Breast epithelium (tissue), 4 donors: ENCODE results near the gene ASTN1. TPM values are rescaled to one million over a fixed set of nuclear protein-coding genes. Genes with fewer than 3 reads are reported as not detected.

Experiments
- DNase-seq, 2 donors: peaks; one replicate each; pipeline ENCODE4 v3.0.0-alpha.2; 2019; ENCODE audit warnings: low spot score in 2 of 2
- H3K27ac ChIP-seq, 2 donors: fragments of 200-600 bp; sonication (generic) in 1 of 2; one replicate each; pipeline ENCODE4 v1.5.1; 2016 to 2019; ENCODE audit warnings: mild to moderate bottlenecking in 1 of 2
- H3K27me3 ChIP-seq, 2 donors: fragments of 200-600 bp; sonication (generic) in 1 of 2; one replicate each; pipeline versions ENCODE4 v1.5.1 to v1.6.0; 2017 to 2019; ENCODE audit warnings: control low read depth in 1 of 2, mild to moderate bottlenecking in 1 of 2
- H3K36me3 ChIP-seq: fragments of 200-600 bp; one replicate; pipeline ENCODE4 v1.5.1; 2019
- H3K4me1 ChIP-seq, 2 donors: fragments of 200-600 bp; sonication (generic); one replicate each; pipeline ENCODE4 v1.5.1; 2016 to 2019; ENCODE audit warnings: control low read depth in 1 of 2
- H3K4me3 ChIP-seq, 3 donors: fragments of 200-600 bp; sonication (generic); 1 replicate in 2 of 3; 2 replicates in 1 of 3; pipeline ENCODE4 v1.5.1; 2016 to 2019; ENCODE audit warnings: mild to moderate bottlenecking in 3 of 3, moderate library complexity in 2 of 3
- H3K9me3 ChIP-seq, 2 donors: fragments of 200-600 bp; sonication (generic) in 1 of 2; one replicate each; pipeline ENCODE4 v1.5.1; 2016 to 2019; ENCODE audit warnings: control low read depth in 1 of 2
- POLR2A ChIP-seq: fragments of 450-650 bp; IDR thresholded peaks from one replicate; pipeline ENCODE4 v1.6.1; 2016; ENCODE audit warnings: antibody characterized with exemption, mild to moderate bottlenecking, moderate library complexity
- POLR2AphosphoS5 ChIP-seq, 3 donors: sonication (generic); formaldehyde crosslinking; IDR thresholded peaks; one replicate each; pipeline ENCODE4 v1.6.1; 2017; ENCODE audit warnings: antibody characterized with exemption in 3 of 3
- intact Hi-C: fragments of 100-400 bp; cut with DNase I; formaldehyde crosslinking; loops from one replicate; pipeline ENCODE4 v1.15.1; 2023; ENCODE audit warnings: low total_unique reads
- total RNA-seq, 3 donors: library from RNA; depleted of rRNA; stranded (reverse); fragments of >200 nt; gene quantifications; one replicate each; pipeline ENCODE4 v1.1.0, GENCODE V29; 2016
- TF ChIP-seq, protein P1 (sequence below), 3 donors: fragments of 450-650 bp; IDR thresholded peaks; one replicate each; pipeline ENCODE4 v1.5.1; 2016 to 2017; ENCODE audit warnings: antibody characterized with exemption in 3 of 3, mild to moderate bottlenecking in 3 of 3, moderate library complexity in 3 of 3

ASTN1 gene
- total RNA-seq, 3 donors from 2014 or later: 0.16 to 1.5 (median 0.33) TPM

DNA sequence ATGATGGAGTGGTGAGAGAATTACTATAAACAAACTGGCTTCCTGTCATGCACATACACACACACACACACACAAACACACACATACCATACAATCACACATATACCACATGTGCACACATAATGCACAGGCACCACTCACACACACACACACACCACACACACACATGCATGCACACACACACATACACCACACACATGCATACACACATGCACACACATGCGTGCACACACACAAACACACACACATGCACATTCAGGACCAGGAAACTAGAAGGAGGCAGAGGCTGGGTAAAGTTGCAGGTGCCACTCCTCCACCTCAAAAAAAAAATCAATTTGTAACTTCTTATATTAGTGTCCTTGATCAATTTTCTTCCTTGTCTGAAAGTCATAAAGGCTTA is 153.0 kb downstream of the ASTN1 start:
- Histone ChIP-seq H3K27me3 (no peaks in the 10 kb centered on the region), H3K9me3 (no peaks in the 10 kb centered on the region), H3K4me3 (no peak overlapping the region), H3K36me3 (no peaks in the 10 kb centered on the region), H3K27ac (no peak overlapping the region), H3K4me1 (no peaks in the 10 kb centered on the region)
- TF ChIP-seq, protein P1, sequence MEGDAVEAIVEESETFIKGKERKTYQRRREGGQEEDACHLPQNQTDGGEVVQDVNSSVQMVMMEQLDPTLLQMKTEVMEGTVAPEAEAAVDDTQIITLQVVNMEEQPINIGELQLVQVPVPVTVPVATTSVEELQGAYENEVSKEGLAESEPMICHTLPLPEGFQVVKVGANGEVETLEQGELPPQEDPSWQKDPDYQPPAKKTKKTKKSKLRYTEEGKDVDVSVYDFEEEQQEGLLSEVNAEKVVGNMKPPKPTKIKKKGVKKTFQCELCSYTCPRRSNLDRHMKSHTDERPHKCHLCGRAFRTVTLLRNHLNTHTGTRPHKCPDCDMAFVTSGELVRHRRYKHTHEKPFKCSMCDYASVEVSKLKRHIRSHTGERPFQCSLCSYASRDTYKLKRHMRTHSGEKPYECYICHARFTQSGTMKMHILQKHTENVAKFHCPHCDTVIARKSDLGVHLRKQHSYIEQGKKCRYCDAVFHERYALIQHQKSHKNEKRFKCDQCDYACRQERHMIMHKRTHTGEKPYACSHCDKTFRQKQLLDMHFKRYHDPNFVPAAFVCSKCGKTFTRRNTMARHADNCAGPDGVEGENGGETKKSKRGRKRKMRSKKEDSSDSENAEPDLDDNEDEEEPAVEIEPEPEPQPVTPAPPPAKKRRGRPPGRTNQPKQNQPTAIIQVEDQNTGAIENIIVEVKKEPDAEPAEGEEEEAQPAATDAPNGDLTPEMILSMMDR (IDR thresholded peaks at IDR 0.05): no peak
- TF ChIP-seq POLR2A (no peak), POLR2AphosphoS5 (IDR thresholded peaks at IDR 0.05) (no peak)
- DNase-seq: no peak
- intact Hi-C loops: no loop called here

DNA sequence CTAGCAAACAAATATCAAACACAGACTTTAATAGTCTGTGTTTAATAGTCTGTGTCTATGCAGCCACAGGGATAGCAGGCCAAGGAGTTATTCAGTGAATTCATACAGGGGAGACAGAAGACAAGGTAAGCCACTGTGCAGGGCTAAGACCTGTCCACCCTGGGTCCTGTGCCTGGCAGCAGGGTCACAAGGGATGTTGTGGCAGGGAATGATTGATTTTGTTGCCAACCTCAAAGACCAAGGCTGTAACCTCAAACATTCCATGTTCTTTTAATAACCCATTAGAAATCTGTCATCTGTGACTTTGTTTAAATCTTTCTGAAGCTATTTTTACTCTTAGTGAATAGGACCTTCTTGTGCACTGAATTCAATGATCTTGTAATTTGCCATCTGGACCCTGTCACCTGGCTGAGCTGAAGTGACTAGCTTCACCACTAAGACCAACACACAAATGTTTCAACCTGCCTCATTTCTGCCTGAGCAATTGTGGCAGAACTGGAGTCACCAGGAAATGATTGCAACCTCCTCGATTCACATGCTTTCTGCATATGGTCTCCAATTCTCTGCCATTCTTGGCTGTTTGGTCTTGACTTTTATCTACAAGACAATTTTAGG is 154.2 kb downstream of the ASTN1 start:
- no peak overlapping the region for H3K4me3 ChIP-seq

DNA sequence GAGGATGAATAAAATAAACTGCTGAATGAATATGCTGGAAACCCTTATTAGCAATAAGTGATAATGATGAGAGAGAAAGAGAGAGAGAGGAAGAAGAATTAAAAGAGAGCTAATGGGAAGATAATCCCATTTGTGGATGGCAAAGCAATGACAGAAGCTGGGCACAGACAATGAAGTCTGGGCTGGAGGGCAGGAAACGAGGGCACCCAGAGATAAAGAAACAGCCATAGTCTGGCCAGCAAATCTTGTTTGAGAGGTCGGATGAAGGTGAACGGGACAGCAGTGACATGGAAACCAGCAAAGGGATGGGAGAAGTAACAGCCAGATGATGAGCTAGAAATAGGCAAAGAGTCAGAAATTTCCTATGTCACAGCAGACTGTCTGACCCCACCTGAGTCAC is 155.9 kb downstream of the ASTN1 start:
- intact Hi-C loops: no loop called here

More for the DNA sequence above, 154.2 kb downstream of the ASTN1 start:
- intact Hi-C loops: no loop called here
- no peak for DNase-seq
- Histone ChIP-seq H3K27me3 (no peaks in the 10 kb centered on the region), H3K36me3 (no peaks in the 10 kb centered on the region), H3K4me1 (no peaks in the 10 kb centered on the region), H3K9me3 (no peaks in the 10 kb centered on the region), H3K27ac (no peak overlapping the region)
- TF ChIP-seq, protein P1 (IDR thresholded peaks at IDR 0.05): no peak

DNA sequence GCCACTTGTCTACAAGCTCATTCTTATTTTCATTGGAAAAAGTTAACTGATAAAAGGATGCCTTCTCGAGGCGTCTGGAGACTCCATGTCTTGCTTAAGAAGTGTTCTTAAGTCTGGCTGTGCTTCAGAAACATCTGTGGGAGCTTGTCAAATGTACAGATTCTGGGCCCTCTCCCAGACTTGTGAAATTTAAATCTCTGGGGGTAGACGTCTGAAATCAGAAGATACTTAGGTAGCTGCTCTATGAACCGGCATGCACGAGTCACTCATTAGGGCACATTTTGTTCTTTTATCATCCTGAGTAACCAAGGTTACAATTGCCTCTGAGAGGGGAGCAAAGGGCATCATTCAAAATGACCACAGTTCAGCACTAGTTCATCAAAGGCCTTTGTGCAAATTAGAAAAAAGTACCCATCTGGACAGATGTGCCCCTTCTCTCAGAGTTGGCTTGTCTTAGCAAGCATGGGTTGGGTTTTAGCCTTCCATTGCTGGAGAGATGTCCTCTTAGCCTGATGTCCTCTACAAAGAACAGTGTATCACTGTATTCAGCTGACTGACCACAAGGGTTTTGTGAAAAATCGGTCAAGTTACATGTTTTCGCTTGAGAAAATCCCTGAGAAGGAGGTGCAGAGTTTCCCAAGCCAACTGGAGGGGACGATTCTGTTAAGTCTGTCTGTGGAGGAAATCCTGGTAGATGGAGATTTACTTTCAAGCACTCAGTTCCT is 156.9 kb downstream of the ASTN1 start:
- TF ChIP-seq POLR2A: no peak
- no peak overlapping the region for H3K27ac ChIP-seq
- no peaks in the 10 kb centered on the region for H3K36me3 ChIP-seq
- no peaks in the 10 kb centered on the region for H3K27me3 ChIP-seq
- H3K4me3 ChIP-seq: no peak overlapping the region
- DNase-seq: no peak
- no peaks in the 10 kb centered on the region for H3K9me3 ChIP-seq
- intact Hi-C loops: no loop called here
- no peaks in the 10 kb centered on the region for H3K4me1 ChIP-seq

More for the DNA sequence above, 155.9 kb downstream of the ASTN1 start:
- no peaks in the 10 kb centered on the region for H3K9me3 ChIP-seq
- no peaks in the 10 kb centered on the region for H3K36me3 ChIP-seq
- no peak overlapping the region for H3K4me3 ChIP-seq
- DNase-seq: no peak
- H3K4me1 ChIP-seq: no peaks in the 10 kb centered on the region
- TF ChIP-seq POLR2AphosphoS5 (IDR thresholded peaks at IDR 0.05) (no peak), POLR2A (no peak)
- TF ChIP-seq, protein P1 (IDR thresholded peaks at IDR 0.05): no peak
- H3K27ac ChIP-seq: no peak overlapping the region
- H3K27me3 ChIP-seq: no peaks in the 10 kb centered on the region

DNA sequence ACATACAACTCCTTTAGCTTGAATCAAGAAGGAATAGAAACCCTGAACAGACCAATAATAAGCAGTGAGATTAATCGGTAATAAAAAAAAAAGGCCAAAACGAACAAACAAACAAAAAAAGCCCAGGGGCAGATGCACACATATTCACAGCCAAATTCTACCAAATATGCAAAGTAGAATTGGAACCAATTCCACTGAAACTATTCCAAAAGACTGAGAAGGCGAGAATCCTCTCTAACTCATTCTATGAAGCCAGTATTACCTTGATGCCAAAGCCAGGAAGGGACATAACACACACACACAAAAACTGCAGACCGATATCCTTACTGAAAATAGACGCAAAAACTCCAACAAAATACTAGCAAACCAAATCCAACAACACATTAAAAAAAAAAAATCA is 161.6 kb downstream of the ASTN1 start:
- Histone ChIP-seq H3K27me3 (no peaks in the 10 kb centered on the region), H3K4me1 (no peaks in the 10 kb centered on the region), H3K36me3 (no peaks in the 10 kb centered on the region), H3K27ac (no peak overlapping the region), H3K9me3 (no peaks in the 10 kb centered on the region), H3K4me3 (no peak overlapping the region)
- no peak for DNase-seq
- no peak for TF ChIP-seq POLR2A
- no peak for TF ChIP-seq POLR2AphosphoS5 (IDR thresholded peaks at IDR 0.05)
- TF ChIP-seq, protein P1 (IDR thresholded peaks at IDR 0.05): no peak
- intact Hi-C loops: no loop called here
